22Rv1 (cell line): Measurements from ENCODE around the gene NSUN3.

Experiments
- CTCF ChIP-seq: fragments of 450-650 bp; IDR thresholded peaks from 2 replicates; pipeline ENCODE4 v1.5.1; 2017; ENCODE audit warnings: mild to moderate bottlenecking
- ZFX ChIP-seq: fragments of 450-650 bp; IDR thresholded peaks from 2 replicates; pipeline ENCODE4 v1.6.1; 2017; ENCODE audit warnings: antibody characterized with exemption, borderline replicate concordance

- TF ChIP-seq CTCF: no peak
- no peak for TF ChIP-seq ZFX
Observed at GRCh38 chr3:94064243-94064860, 1.5 kb downstream of the NSUN3 start.
